Bronchial epithelial cell (primary cell): ENCODE data around the gene TNPO2. TPM values are rescaled to one million over a fixed set of nuclear protein-coding genes. Genes with fewer than 3 reads are reported as not detected.

Experiments
- DNase-seq: peaks from one replicate; pipeline ENCODE4 v3.0.0-alpha.2; 2010; ENCODE audit warnings: low read depth
- FAIRE-seq: peaks from 2 replicates; lab custom pipeline; 2011; peaks lifted over from hg19 to GRCh38; lab: Jason Lieb, UNC
- H3K27me3 ChIP-seq: 2 replicates; pipeline ENCODE4 v1.5.1; 2011; ENCODE audit warnings: low read length; ENCODE audit not compliant: control insufficient read depth, insufficient read depth
- H3K36me3 ChIP-seq: 2 replicates; pipeline ENCODE4 v1.5.1; 2011; ENCODE audit warnings: low read length; ENCODE audit not compliant: control insufficient read depth, insufficient read depth
- H3K4me3 ChIP-seq: 2 replicates; pipeline ENCODE4 v1.5.1; 2011; ENCODE audit warnings: mild to moderate bottlenecking, low read depth, low read length, control low read depth
- CTCF ChIP-seq: IDR thresholded peaks from 2 replicates; pipeline ENCODE4 v1.5.1; 2011; ENCODE audit warnings: mild to moderate bottlenecking, moderate library complexity, low read length, control low read depth, inconsistent platforms; ENCODE audit not compliant: insufficient read depth, severe bottlenecking
- total RNA-seq: library from RNA; depleted of rRNA; stranded (reverse); fragments of >200 nt; gene quantifications from 2 replicates; pipeline ENCODE4 v1.2.1, GENCODE V29; 2014

The TNPO2 gene
- total RNA-seq, 1 donor from 2014 or later, result 16.8 TPM

GRCh38 chr19:12767150-12767549 lies 43.4 kb upstream of the TNPO2 start:
- no peak for FAIRE-seq
- no peak for DNase-seq
- peaks cover 32% of the 10 kb centered on the region for H3K36me3 ChIP-seq

GRCh38 chr19:12766051-12766521 lies 42.4 kb upstream of the TNPO2 start:
- Histone ChIP-seq H3K27me3 (no peaks in the 10 kb centered on the region), H3K36me3 (peaks cover 32% of the 10 kb centered on the region), H3K4me3 (peak overlapping the region; percentile 29)
- FAIRE-seq (no peak), DNase-seq (no peak)
- peak; percentile 69 for TF ChIP-seq CTCF

More at GRCh38 chr19:12767150-12767549, 43.4 kb upstream of the TNPO2 start:
- no peak overlapping the region for H3K4me3 ChIP-seq
- no peaks in the 10 kb centered on the region for H3K27me3 ChIP-seq
- no peak for TF ChIP-seq CTCF

DNA sequence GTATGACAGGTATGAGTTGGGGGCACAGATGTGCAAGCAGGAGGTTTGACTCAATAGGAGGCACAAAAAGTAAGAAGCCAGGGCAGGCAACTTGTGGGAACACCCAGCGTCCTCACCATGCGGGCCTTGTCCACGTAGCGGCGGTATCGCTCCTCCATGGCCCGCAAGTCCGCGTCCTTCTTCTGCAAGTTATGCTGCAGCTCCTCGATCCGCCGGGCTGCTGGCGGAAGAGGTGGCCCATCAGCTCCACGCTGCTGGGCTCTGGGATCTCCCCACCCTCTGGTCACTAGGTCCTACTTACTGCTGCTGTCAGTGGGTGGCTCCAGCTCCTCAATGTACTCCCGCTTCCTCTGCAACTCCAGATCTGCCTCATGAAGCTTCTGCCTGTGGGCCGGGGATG lies 41.0 kb upstream of the TNPO2 start:
- H3K36me3 ChIP-seq, result peaks cover 25% of the 10 kb centered on the region
- H3K27me3 ChIP-seq, result no peaks in the 10 kb centered on the region
- H3K4me3 ChIP-seq, result no peak overlapping the region
- FAIRE-seq (peak; percentile 32), DNase-seq (no peak)
- no peak for TF ChIP-seq CTCF

- FAIRE-seq, result no peak
- Histone ChIP-seq H3K36me3 (peaks cover 23% of the 10 kb centered on the region), H3K27me3 (no peaks in the 10 kb centered on the region), H3K4me3 (no peak overlapping the region)
- no peak for TF ChIP-seq CTCF
- DNase-seq, result no peak
Observed at GRCh38 chr19:12763100-12763499, 39.4 kb upstream of the TNPO2 start.

- DNase-seq (no peak), FAIRE-seq (no peak)
- no peak for TF ChIP-seq CTCF
- Histone ChIP-seq H3K36me3 (peaks cover 10% of the 10 kb centered on the region), H3K4me3 (no peak overlapping the region), H3K27me3 (no peaks in the 10 kb centered on the region)
Observed at GRCh38 chr19:12759686-12760085, 36.0 kb upstream of the TNPO2 start.
